ENCODE data around the gene OR52W1. TPM values are rescaled to one million over a fixed set of nuclear protein-coding genes. Genes with fewer than 3 reads are reported as not detected.

The OR52W1 gene
- total RNA-seq, 1 experiment from 2014 or later, result not detected

- Mint-ChIP-seq H3K27me3 (ENCODE audit: insufficient read depth, unreplicated experiment) (no peaks in the 10 kb centered on the region), H3K4me3 (ENCODE audit: unreplicated experiment) (no peak overlapping the region), H3K4me1 (ENCODE audit: low read depth, unreplicated experiment) (no peaks in the 10 kb centered on the region), H3K36me3 (ENCODE audit: insufficient read depth, unreplicated experiment) (no peaks in the 10 kb centered on the region), H3K9me3 (ENCODE audit: unreplicated experiment) (no peaks in the 10 kb centered on the region), H3K27ac (ENCODE audit: unreplicated experiment) (no peak overlapping the region)
- Histone ChIP-seq H3K36me3 (ENCODE audit: control insufficient read depth, insufficient read depth, low read length) (peaks cover 5% of the 10 kb centered on the region; the same call in 1 of the 2 replicates), H3K4me3 (ENCODE audit: low read depth, low read length) (no peak overlapping the region), H3K4me1 (no peaks in the 10 kb centered on the region), H3K27me3 (replicated peaks; ENCODE audit: control insufficient read depth, insufficient read depth, low read length) (no peaks in the 10 kb centered on the region), H3K9me3 (no peaks in the 10 kb centered on the region)
- CTCF ChIA-PET, result no interaction called here
- DNase-seq, result no peak
- intact Hi-C loops (cut with micrococcal nuclease; ENCODE audit: unreplicated experiment), result no loop called here
- no peak for TF ChIP-seq CTCF (IDR thresholded peaks at IDR 0.05; ENCODE audit: insufficient read depth in 1 of 2, low read depth in 1 of 2, low read length in 1 of 2, severe bottlenecking in 1 of 2, unreplicated experiment in 1 of 2)
- POLR2A ChIA-PET, result no interaction called here
- no TSS peak for BruUV-seq (replicated peaks)
Measured at GRCh38 chr11:6202041-6202440, 3.0 kb downstream of the OR52W1 start.

DNA sequence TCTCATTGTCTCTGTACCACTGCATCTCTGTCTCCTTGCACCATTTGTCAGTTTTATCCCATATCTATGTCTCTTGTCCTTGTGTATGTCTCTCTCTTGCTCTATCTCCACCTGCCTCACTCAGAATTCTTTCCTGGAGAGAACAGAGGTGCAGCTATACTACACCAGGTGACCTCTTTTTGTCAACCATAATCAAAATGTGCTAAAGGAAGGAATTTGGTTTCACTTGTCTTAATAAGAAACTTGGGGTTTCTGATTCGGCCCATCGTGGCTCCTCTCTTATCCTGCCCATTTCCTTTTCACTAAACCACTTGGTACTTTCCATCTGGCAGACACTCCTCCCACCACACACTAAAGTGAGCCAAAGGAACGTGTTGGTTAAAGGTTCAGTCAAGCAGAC, 4.3 kb downstream of the OR52W1 start:
- Mint-ChIP-seq H3K27ac (ENCODE audit: unreplicated experiment) (no peak overlapping the region), H3K4me1 (ENCODE audit: low read depth, unreplicated experiment) (no peaks in the 10 kb centered on the region), H3K27me3 (ENCODE audit: insufficient read depth, unreplicated experiment) (no peaks in the 10 kb centered on the region), H3K9me3 (ENCODE audit: unreplicated experiment) (no peaks in the 10 kb centered on the region), H3K4me3 (ENCODE audit: unreplicated experiment) (no peak overlapping the region), H3K36me3 (ENCODE audit: insufficient read depth, unreplicated experiment) (no peaks in the 10 kb centered on the region)
- H3K4me1 ChIP-seq, result no peaks in the 10 kb centered on the region
- H3K36me3 ChIP-seq (ENCODE audit: control insufficient read depth, insufficient read depth, low read length), result peaks cover 5% of the 10 kb centered on the region; the same call in 1 of the 2 replicates
- BruUV-seq (replicated peaks), result no TSS peak
- POLR2A ChIA-PET, result no interaction called here
- intact Hi-C loops (cut with micrococcal nuclease; ENCODE audit: unreplicated experiment), result no loop called here
- no peaks in the 10 kb centered on the region for H3K9me3 ChIP-seq
- CTCF ChIA-PET, result no interaction called here
- no peak for DNase-seq
- H3K4me3 ChIP-seq (ENCODE audit: low read depth, low read length), result no peak overlapping the region
- H3K27me3 ChIP-seq (replicated peaks; ENCODE audit: control insufficient read depth, insufficient read depth, low read length), result no peaks in the 10 kb centered on the region
- TF ChIP-seq CTCF (IDR thresholded peaks at IDR 0.05; ENCODE audit: insufficient read depth in 1 of 2, low read depth in 1 of 2, low read length in 1 of 2, severe bottlenecking in 1 of 2, unreplicated experiment in 1 of 2), result no peak

- Histone ChIP-seq H3K4me1 (no peaks in the 10 kb centered on the region), H3K36me3 (ENCODE audit: control insufficient read depth, insufficient read depth, low read length) (peaks cover 5% of the 10 kb centered on the region; the same call in 1 of the 2 replicates), H3K9me3 (no peaks in the 10 kb centered on the region), H3K4me3 (ENCODE audit: low read depth, low read length) (no peak overlapping the region), H3K27me3 (replicated peaks; ENCODE audit: control insufficient read depth, insufficient read depth, low read length) (no peaks in the 10 kb centered on the region)
- Mint-ChIP-seq H3K4me1 (ENCODE audit: low read depth, unreplicated experiment) (peaks cover 5% of the 10 kb centered on the region), H3K27me3 (ENCODE audit: insufficient read depth, unreplicated experiment) (no peaks in the 10 kb centered on the region), H3K9me3 (ENCODE audit: unreplicated experiment) (no peaks in the 10 kb centered on the region), H3K4me3 (ENCODE audit: unreplicated experiment) (no peak overlapping the region), H3K27ac (ENCODE audit: unreplicated experiment) (no peak overlapping the region), H3K36me3 (ENCODE audit: insufficient read depth, unreplicated experiment) (peaks cover 9% of the 10 kb centered on the region)
- intact Hi-C loops (cut with micrococcal nuclease; ENCODE audit: unreplicated experiment), result no loop called here
- POLR2A ChIA-PET, result no interaction called here
- TF ChIP-seq CTCF (IDR thresholded peaks at IDR 0.05; ENCODE audit: insufficient read depth in 1 of 2, low read depth in 1 of 2, low read length in 1 of 2, severe bottlenecking in 1 of 2, unreplicated experiment in 1 of 2), result no peak
- BruUV-seq (replicated peaks), result no TSS peak
- CTCF ChIA-PET, result no interaction called here
- DNase-seq, result no peak
Measured at GRCh38 chr11:6204706-6205105, 5.7 kb downstream of the OR52W1 start.

All from Caco-2 (cell line).